SK-N-SH (cell line): ENCODE measurements around the gene TP53BP2.
"Not testable (repeated sequence)": the region's sequence is repeated elsewhere in the genome, so short reads cannot be mapped to it uniquely, and the experiment has no call there.

ENCODE experiments used
- CTCF ChIP-seq: fragments of 200-600 bp; sonication (generic); IDR thresholded peaks from 2 replicates; pipeline ENCODE4 v1.6.1; 2017; ENCODE audit warnings: antibody characterized with exemption, mild to moderate bottlenecking, moderate library complexity
- IRF3 ChIP-seq: fragments of 150-350 bp; IDR thresholded peaks from 2 replicates; pipeline ENCODE4 v1.6.1; 2016; ENCODE audit warnings: mild to moderate bottlenecking, low read depth, low read length
- NFIC ChIP-seq: IDR thresholded peaks from 2 replicates; pipeline ENCODE4 v1.4.0; 2012; ENCODE audit warnings: borderline replicate concordance

DNA sequence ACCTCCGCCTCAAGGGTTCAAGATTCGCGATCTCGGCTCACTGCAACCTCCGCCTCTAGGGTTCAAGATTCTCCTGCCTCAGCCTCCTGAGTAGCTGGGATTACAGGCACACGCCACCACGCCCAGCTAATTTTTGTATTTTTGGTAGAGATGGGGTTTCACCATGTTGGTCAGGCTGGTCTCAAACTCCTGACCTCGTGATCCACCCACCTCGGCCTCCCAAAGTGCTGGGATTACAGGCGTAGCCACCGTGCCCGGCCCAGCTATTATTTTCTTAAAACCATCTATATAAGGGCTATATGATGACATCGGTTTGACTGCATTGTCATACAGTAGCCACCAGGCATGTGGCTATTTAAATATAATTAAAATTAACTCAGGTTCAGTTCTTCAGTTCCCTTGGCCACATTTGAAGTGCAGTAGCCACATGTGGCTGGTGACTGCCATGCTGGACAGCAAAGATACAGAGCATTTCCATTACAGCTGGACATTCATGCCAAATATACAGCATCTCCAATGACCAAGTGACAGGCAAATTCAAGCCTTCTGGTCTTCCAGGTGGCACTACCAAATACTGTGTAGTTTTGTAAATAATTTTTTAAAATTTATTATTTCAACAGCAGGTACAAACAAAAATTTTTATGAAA, 3.6 kb downstream of the TP53BP2 start:
- not testable (repeated sequence) for TF ChIP-seq CTCF, NFIC, IRF3
